Right cardiac atrium (tissue), 5 donors: Measurements from ENCODE around the gene SPIRE1. TPM values are rescaled to one million over a fixed set of nuclear protein-coding genes. Genes with fewer than 3 reads are reported as not detected.

Source experiments
- ATAC-seq, 2 donors: fragments of 200-7000 bp; cut with Tn5 transposase; one replicate each; pipeline versions ENCODE4 v1.8.0 to v1.9.1; 2020; ENCODE audit warnings: moderate library complexity in 2 of 2, mild to moderate bottlenecking in 1 of 2
- DNase-seq, 3 donors: peaks; one replicate each; pipeline ENCODE4 v3.0.0-alpha.2; 2020
- H3K27ac ChIP-seq: one replicate; pipeline ENCODE4 v1.5.1; 2013; ENCODE audit warnings: mild to moderate bottlenecking, low read length, control low read depth, moderate library complexity
- H3K27me3 ChIP-seq: one replicate; pipeline ENCODE4 v1.6.1; 2013; ENCODE audit not compliant: control insufficient read depth, insufficient read depth
- H3K4me1 ChIP-seq: one replicate; pipeline ENCODE4 v1.6.1; 2013; ENCODE audit warnings: low read length; ENCODE audit not compliant: control insufficient read depth, insufficient read depth
- H3K4me3 ChIP-seq: one replicate; pipeline ENCODE4 v1.5.1; 2013; ENCODE audit warnings: low read length, control low read depth
- H3K9me3 ChIP-seq: one replicate; pipeline ENCODE4 v1.6.1; 2013; ENCODE audit warnings: low read length; ENCODE audit not compliant: control insufficient read depth
- WGBS: extraction: QIAGEN DNeasy Blood & Tissue Kit; methylation state at CpG from one replicate; pipeline ENCODE4 v1.1.7; 2013; 5-methylcytosine and 5-hydroxymethylcytosine counted together
- intact Hi-C, 4 donors: fragments of 100-400 bp; cut with DNase I; formaldehyde crosslinking; loops; one replicate each; pipeline versions ENCODE4 v1.11.0 to v1.14.0; 2022 to 2023
- polyA plus RNA-seq: library from polyadenylated mRNA; stranded (reverse); fragments of 200-250 nt; gene quantifications from one replicate; pipeline ENCODE4 v1.2.3, GENCODE V29; 2013
- total RNA-seq, 4 donors: library from RNA; stranded (reverse); fragmentation: NEBNext Ultra II Directional; extraction: Animal tissue kit (Norgen Biotek cat#: 25700); gene quantifications; one replicate each; pipeline ENCODE4 v1.2.1, GENCODE V29; 2021
- donor health status: healthy with polysubstance abuse.
- donor health status: DM: no; HTN: yes; CAD: no.
- donor health status: DM: no; HTN: no; CAD: no.
- donor health status: DM: no; HTN: yes; CAD: no; lungs with severe emphysema.
- donor health status: DM: yes; HTN: yes; CAD: no.

Gene SPIRE1
- total and polyA plus RNA-seq, 5 donors, result 9.5 to 41.9 (median 35.4) TPM

GRCh38 chr18:12598181-12598930 is 59.6 kb downstream of the SPIRE1 start:
- Histone ChIP-seq H3K4me1 (peaks cover 2% of the 10 kb centered on the region), H3K27ac (no peak overlapping the region), H3K4me3 (no peak overlapping the region), H3K27me3 (no peaks in the 10 kb centered on the region), H3K9me3 (no peaks in the 10 kb centered on the region)
- ATAC-seq (peak; percentile 52 to 67), DNase-seq (no peak)
- intact Hi-C loops, result no loop called here
- WGBS, result 18% methylated on average over 3 of the region's 3 CpGs

- H3K4me1 ChIP-seq, result peaks cover 2% of the 10 kb centered on the region
- H3K4me3 ChIP-seq, result no peak overlapping the region
- no peaks in the 10 kb centered on the region for H3K27me3 ChIP-seq
- 42% methylated on average over 5 of the region's 5 CpGs for WGBS
- intact Hi-C loops, result no loop called here
- H3K9me3 ChIP-seq, result no peaks in the 10 kb centered on the region
- DNase-seq (peak; percentile 24 to 62 (median 52)), ATAC-seq (peak; percentile 75 to 78)
- H3K27ac ChIP-seq, result no peak overlapping the region
Observed at GRCh38 chr18:12597760-12598159, 60.1 kb downstream of the SPIRE1 start.

GRCh38 chr18:12595571-12596255 is 62.2 kb downstream of the SPIRE1 start:
- no peak overlapping the region for H3K4me3 ChIP-seq
- no peak overlapping the region for H3K27ac ChIP-seq
- ATAC-seq (no peak), DNase-seq (no peak)
- peaks cover 2% of the 10 kb centered on the region for H3K4me1 ChIP-seq
- H3K9me3 ChIP-seq, result no peaks in the 10 kb centered on the region
- no peaks in the 10 kb centered on the region for H3K27me3 ChIP-seq
- intact Hi-C loops, result no loop called here

GRCh38 chr18:12593866-12594265 is 64.0 kb downstream of the SPIRE1 start:
- WGBS, result 81% methylated on average over 8 of the region's 8 CpGs
- intact Hi-C loops, result no loop called here
- no peak overlapping the region for H3K4me3 ChIP-seq
- peaks cover 2% of the 10 kb centered on the region for H3K4me1 ChIP-seq
- no peak overlapping the region for H3K27ac ChIP-seq
- no peaks in the 10 kb centered on the region for H3K27me3 ChIP-seq
- DNase-seq (no peak), ATAC-seq (no peak)
- no peaks in the 10 kb centered on the region for H3K9me3 ChIP-seq

- no peaks in the 10 kb centered on the region for H3K27me3 ChIP-seq
- no peaks in the 10 kb centered on the region for H3K4me1 ChIP-seq
- 78% methylated on average over 5 of the region's 5 CpGs for WGBS
- DNase-seq (no peak), ATAC-seq (no peak)
- intact Hi-C loops, result no loop called here
- H3K4me3 ChIP-seq, result no peak overlapping the region
- no peak overlapping the region for H3K27ac ChIP-seq
- H3K9me3 ChIP-seq, result no peaks in the 10 kb centered on the region
Observed at GRCh38 chr18:12592597-12593127, 65.2 kb downstream of the SPIRE1 start.

- Histone ChIP-seq H3K4me3 (no peak overlapping the region), H3K9me3 (no peaks in the 10 kb centered on the region), H3K27ac (no peak overlapping the region), H3K27me3 (no peaks in the 10 kb centered on the region), H3K4me1 (no peaks in the 10 kb centered on the region)
- ATAC-seq, result no peak
- DNase-seq, result no peak
- intact Hi-C loops, result no loop called here
Observed at GRCh38 chr18:12589448-12589847, 68.5 kb downstream of the SPIRE1 start.

GRCh38 chr18:12586956-12587355 is 71.0 kb downstream of the SPIRE1 start:
- no peak overlapping the region for H3K27ac ChIP-seq
- H3K4me3 ChIP-seq, result no peak overlapping the region
- no peak for ATAC-seq
- H3K4me1 ChIP-seq, result no peaks in the 10 kb centered on the region
- intact Hi-C loops, result no loop called here
- H3K27me3 ChIP-seq, result no peaks in the 10 kb centered on the region
- no peak for DNase-seq
- WGBS, result 69% methylated on average over 1 of the region's 1 CpG
- no peaks in the 10 kb centered on the region for H3K9me3 ChIP-seq

GRCh38 chr18:12585218-12585617 is 72.7 kb downstream of the SPIRE1 start:
- no peak overlapping the region for H3K4me3 ChIP-seq
- intact Hi-C loops, result no loop called here
- H3K9me3 ChIP-seq, result no peaks in the 10 kb centered on the region
- H3K4me1 ChIP-seq, result no peaks in the 10 kb centered on the region
- H3K27ac ChIP-seq, result no peak overlapping the region
- no peak for DNase-seq
- 98% methylated on average over 1 of the region's 1 CpG for WGBS
- no peak for ATAC-seq
- H3K27me3 ChIP-seq, result no peaks in the 10 kb centered on the region

- Histone ChIP-seq H3K27ac (no peak overlapping the region), H3K4me1 (no peaks in the 10 kb centered on the region), H3K4me3 (no peak overlapping the region), H3K27me3 (no peaks in the 10 kb centered on the region), H3K9me3 (no peaks in the 10 kb centered on the region)
- intact Hi-C loops, result no loop called here
- ATAC-seq (no peak), DNase-seq (no peak)
- 96% methylated on average over 9 of the region's 9 CpGs for WGBS
Observed at GRCh38 chr18:12580630-12581342, 77.1 kb downstream of the SPIRE1 start.

GRCh38 chr18:12579775-12580174 is 78.1 kb downstream of the SPIRE1 start:
- no peak for ATAC-seq
- intact Hi-C loops, result no loop called here
- H3K27me3 ChIP-seq, result no peaks in the 10 kb centered on the region
- no peaks in the 10 kb centered on the region for H3K4me1 ChIP-seq
- no peak overlapping the region for H3K4me3 ChIP-seq
- no peaks in the 10 kb centered on the region for H3K9me3 ChIP-seq
- H3K27ac ChIP-seq, result no peak overlapping the region
- no peak for DNase-seq
- WGBS, result 70% methylated on average over 2 of the region's 2 CpGs

- DNase-seq (no peak), ATAC-seq (no peak)
- no peak overlapping the region for H3K27ac ChIP-seq
- H3K9me3 ChIP-seq, result no peaks in the 10 kb centered on the region
- no peaks in the 10 kb centered on the region for H3K4me1 ChIP-seq
- WGBS, result 99% methylated on average over 1 of the region's 1 CpG
- intact Hi-C loops, result no loop called here
- H3K4me3 ChIP-seq, result no peak overlapping the region
- H3K27me3 ChIP-seq, result no peaks in the 10 kb centered on the region
Observed at GRCh38 chr18:12577848-12578247, 80.1 kb downstream of the SPIRE1 start.
